Breast epithelium (tissue), 4 donors: ENCODE data around the gene OR1I1. TPM values are rescaled to one million over a fixed set of nuclear protein-coding genes. Genes with fewer than 3 reads are reported as not detected.
A peak's percentile ranks its signal among the peaks of the same experiment; 100 is the strongest.
"Not testable (repeated sequence)": the region's sequence is repeated elsewhere in the genome, so short reads cannot be mapped to it uniquely, and the experiment has no call there.

Source experiments
- DNase-seq, 2 donors: peaks; one replicate each; pipeline ENCODE4 v3.0.0-alpha.2; 2019; ENCODE audit warnings: low spot score in 2 of 2
- H3K27ac ChIP-seq, 2 donors: fragments of 200-600 bp; sonication (generic) in 1 of 2; one replicate each; pipeline ENCODE4 v1.5.1; 2016 to 2019; ENCODE audit warnings: mild to moderate bottlenecking in 1 of 2
- H3K27me3 ChIP-seq, 2 donors: fragments of 200-600 bp; sonication (generic) in 1 of 2; one replicate each; pipeline versions ENCODE4 v1.5.1 to v1.6.0; 2017 to 2019; ENCODE audit warnings: control low read depth in 1 of 2, mild to moderate bottlenecking in 1 of 2
- H3K36me3 ChIP-seq: fragments of 200-600 bp; one replicate; pipeline ENCODE4 v1.5.1; 2019
- H3K4me1 ChIP-seq, 2 donors: fragments of 200-600 bp; sonication (generic); one replicate each; pipeline ENCODE4 v1.5.1; 2016 to 2019; ENCODE audit warnings: control low read depth in 1 of 2
- H3K4me3 ChIP-seq, 3 donors: fragments of 200-600 bp; sonication (generic); 1 replicate in 2 of 3; 2 replicates in 1 of 3; pipeline ENCODE4 v1.5.1; 2016 to 2019; ENCODE audit warnings: mild to moderate bottlenecking in 3 of 3, moderate library complexity in 2 of 3
- H3K9me3 ChIP-seq, 2 donors: fragments of 200-600 bp; sonication (generic) in 1 of 2; one replicate each; pipeline ENCODE4 v1.5.1; 2016 to 2019; ENCODE audit warnings: control low read depth in 1 of 2
- CTCF ChIP-seq, 3 donors: fragments of 450-650 bp; IDR thresholded peaks; one replicate each; pipeline ENCODE4 v1.5.1; 2016 to 2017; ENCODE audit warnings: antibody characterized with exemption in 3 of 3, mild to moderate bottlenecking in 3 of 3, moderate library complexity in 3 of 3
- POLR2A ChIP-seq: fragments of 450-650 bp; IDR thresholded peaks from one replicate; pipeline ENCODE4 v1.6.1; 2016; ENCODE audit warnings: antibody characterized with exemption, mild to moderate bottlenecking, moderate library complexity
- POLR2AphosphoS5 ChIP-seq, 3 donors: sonication (generic); formaldehyde crosslinking; IDR thresholded peaks; one replicate each; pipeline ENCODE4 v1.6.1; 2017; ENCODE audit warnings: antibody characterized with exemption in 3 of 3
- intact Hi-C: fragments of 100-400 bp; cut with DNase I; formaldehyde crosslinking; loops from one replicate; pipeline ENCODE4 v1.15.1; 2023; ENCODE audit warnings: low total_unique reads
- total RNA-seq, 3 donors: library from RNA; depleted of rRNA; stranded (reverse); fragments of >200 nt; gene quantifications; one replicate each; pipeline ENCODE4 v1.1.0, GENCODE V29; 2016

OR1I1 gene
- total RNA-seq, 3 donors from 2014 or later = not detected

GRCh38 chr19:15050639-15051038 is 31.4 kb upstream of the OR1I1 start:
- H3K36me3 ChIP-seq = no peaks in the 10 kb centered on the region
- no peak overlapping the region for H3K4me3 ChIP-seq
- no peak overlapping the region for H3K27ac ChIP-seq
- intact Hi-C loops = no loop called here
- no peaks in the 10 kb centered on the region for H3K9me3 ChIP-seq
- no peak for DNase-seq
- TF ChIP-seq POLR2A = no peak
- no peak for TF ChIP-seq CTCF (IDR thresholded peaks at IDR 0.05)
- TF ChIP-seq POLR2AphosphoS5 (IDR thresholded peaks at IDR 0.05) = no peak
- H3K27me3 ChIP-seq = no peaks in the 10 kb centered on the region
- no peaks in the 10 kb centered on the region for H3K4me1 ChIP-seq

GRCh38 chr19:15062036-15062435 is 20.0 kb upstream of the OR1I1 start:
- H3K27ac ChIP-seq = no peak overlapping the region
- H3K4me3 ChIP-seq = no peak overlapping the region
- no peak for DNase-seq
- TF ChIP-seq POLR2AphosphoS5 (IDR thresholded peaks at IDR 0.05) = no peak
- no peak for TF ChIP-seq CTCF (IDR thresholded peaks at IDR 0.05)
- no peak for TF ChIP-seq POLR2A
- H3K27me3 ChIP-seq = no peaks in the 10 kb centered on the region
- no peaks in the 10 kb centered on the region for H3K4me1 ChIP-seq
- no peaks in the 10 kb centered on the region for H3K9me3 ChIP-seq
- intact Hi-C loops = no loop called here
- no peaks in the 10 kb centered on the region for H3K36me3 ChIP-seq

- H3K27me3 ChIP-seq, H3K4me1 ChIP-seq, intact Hi-C loops, H3K36me3 ChIP-seq, H3K4me3 ChIP-seq, H3K9me3 ChIP-seq, DNase-seq, H3K27ac ChIP-seq: not testable (repeated sequence)
Measured at GRCh38 chr19:15070386-15070785, 11.6 kb upstream of the OR1I1 start.

- H3K27me3 ChIP-seq = no peaks in the 10 kb centered on the region
Measured at GRCh38 chr19:15072930-15073647, 8.9 kb upstream of the OR1I1 start.

GRCh38 chr19:15074371-15074770 is 7.6 kb upstream of the OR1I1 start:
- no peak overlapping the region for H3K4me3 ChIP-seq
- TF ChIP-seq CTCF (IDR thresholded peaks at IDR 0.05) = no peak
- TF ChIP-seq POLR2AphosphoS5 (IDR thresholded peaks at IDR 0.05) = no peak
- no peak for TF ChIP-seq POLR2A
- intact Hi-C loops = no loop called here

More at GRCh38 chr19:15072930-15073647, 8.9 kb upstream of the OR1I1 start:
- no peak overlapping the region for H3K4me3 ChIP-seq
- TF ChIP-seq POLR2A = no peak
- no peak for TF ChIP-seq CTCF (IDR thresholded peaks at IDR 0.05)
- no peak for TF ChIP-seq POLR2AphosphoS5 (IDR thresholded peaks at IDR 0.05)
- H3K36me3 ChIP-seq = no peaks in the 10 kb centered on the region
- H3K4me1 ChIP-seq = no peaks in the 10 kb centered on the region
- DNase-seq = peak; percentile 26 to 81
- intact Hi-C loops = no loop called here
- no peak overlapping the region for H3K27ac ChIP-seq
- no peaks in the 10 kb centered on the region for H3K9me3 ChIP-seq

More at GRCh38 chr19:15074371-15074770, 7.6 kb upstream of the OR1I1 start:
- Histone ChIP-seq H3K36me3 (no peaks in the 10 kb centered on the region), H3K9me3 (no peaks in the 10 kb centered on the region), H3K27me3 (no peaks in the 10 kb centered on the region), H3K4me1 (no peaks in the 10 kb centered on the region), H3K27ac (no peak overlapping the region)
- no peak for DNase-seq
